Mesenchymal stem cell (in vitro differentiated cells and primary cell): ENCODE data around the gene ACAP1.

Experiments
- DNase-seq: peaks from one replicate; pipeline ENCODE4 v3.0.0-alpha.2; 2013
- H2AFZ ChIP-seq: one replicate; pipeline ENCODE4 v1.6.1; 2013; ENCODE audit warnings: low read depth, mild to moderate bottlenecking, control low read depth, inconsistent platforms, low read length, moderate library complexity
- H2AK5ac ChIP-seq: 2 replicates; pipeline ENCODE4 v1.6.1; 2013; ENCODE audit warnings: low read length, moderate library complexity, mild to moderate bottlenecking, inconsistent platforms; ENCODE audit not compliant: severe bottlenecking
- H2BK120ac ChIP-seq: one replicate; pipeline ENCODE4 v1.6.1; 2013; ENCODE audit warnings: low read depth, mild to moderate bottlenecking, inconsistent platforms, low read length, moderate library complexity
- H2BK12ac ChIP-seq, 2 experiments: one replicate each; pipeline ENCODE4 v1.6.1; 2013; ENCODE audit warnings: inconsistent platforms in 2 of 2, low read length in 2 of 2, mild to moderate bottlenecking in 2 of 2, moderate library complexity in 2 of 2, control low read depth in 1 of 2
- H2BK15ac ChIP-seq: one replicate; pipeline ENCODE4 v1.6.1; 2013; ENCODE audit warnings: mild to moderate bottlenecking, low read depth, inconsistent platforms; ENCODE audit not compliant: poor library complexity, severe bottlenecking
- H2BK5ac ChIP-seq: 2 replicates; pipeline ENCODE4 v1.6.1; 2013; ENCODE audit warnings: low read depth, mild to moderate bottlenecking, low read length, control low read depth, inconsistent platforms; ENCODE audit not compliant: poor library complexity, severe bottlenecking
- H3K14ac ChIP-seq, 2 experiments: one replicate each; pipeline ENCODE4 v1.6.1; 2013; ENCODE audit warnings: inconsistent platforms in 2 of 2, low read length in 2 of 2, control low read depth in 1 of 2, mild to moderate bottlenecking in 1 of 2, moderate library complexity in 1 of 2
- H3K18ac ChIP-seq, 2 experiments: one replicate each; pipeline ENCODE4 v1.6.1; 2013; ENCODE audit warnings: inconsistent platforms in 2 of 2, low read length in 2 of 2, control low read depth in 1 of 2, low read depth in 1 of 2, mild to moderate bottlenecking in 1 of 2
- H3K23ac ChIP-seq, 2 experiments: one replicate each; pipeline ENCODE4 v1.6.1; 2013; ENCODE audit warnings: inconsistent platforms in 2 of 2, low read length in 2 of 2, mild to moderate bottlenecking in 2 of 2, moderate library complexity in 2 of 2, control low read depth in 1 of 2
- H3K27ac ChIP-seq: 2 replicates; pipeline ENCODE4 v1.5.1; 2013; ENCODE audit warnings: mild to moderate bottlenecking, moderate library complexity, low read length, control low read depth, inconsistent platforms; ENCODE audit not compliant: poor library complexity, severe bottlenecking
- H3K27me3 ChIP-seq, 2 experiments: 2 replicates each; pipeline versions ENCODE4 v1.6.1 to v1.7.0; 2013; ENCODE audit warnings: low read length in 2 of 2, mild to moderate bottlenecking in 2 of 2, moderate library complexity in 2 of 2, control low read depth in 1 of 2, inconsistent platforms in 1 of 2; ENCODE audit not compliant: control insufficient read depth in 1 of 2, insufficient read depth in 1 of 2
- H3K36me3 ChIP-seq, 2 experiments: 2 replicates each; pipeline versions ENCODE4 v1.6.1 to v1.7.0; 2013; ENCODE audit warnings: low read length in 2 of 2, control low read depth in 1 of 2, inconsistent platforms in 1 of 2, low read depth in 1 of 2, mild to moderate bottlenecking in 1 of 2; ENCODE audit not compliant: insufficient read depth in 2 of 2, control insufficient read depth in 1 of 2
- H3K4ac ChIP-seq, 2 experiments: one replicate each; pipeline ENCODE4 v1.6.1; 2013; ENCODE audit warnings: inconsistent platforms in 2 of 2, low read length in 2 of 2, mild to moderate bottlenecking in 2 of 2, moderate library complexity in 2 of 2, control low read depth in 1 of 2, low read depth in 1 of 2
- H3K4me1 ChIP-seq: 2 replicates; pipeline ENCODE4 v1.6.1; 2013; ENCODE audit warnings: low read depth, low read length, control low read depth; ENCODE audit not compliant: control insufficient read depth, insufficient read depth
- H3K4me2 ChIP-seq: 2 replicates; pipeline ENCODE4 v1.6.1; 2013; ENCODE audit warnings: low read length, mild to moderate bottlenecking, inconsistent platforms; ENCODE audit not compliant: poor library complexity, severe bottlenecking
- H3K4me3 ChIP-seq, 2 experiments: 2 replicates each; pipeline versions ENCODE4 v1.5.1 to v1.7.0; 2013; ENCODE audit warnings: low read length in 2 of 2, mild to moderate bottlenecking in 2 of 2, control low read depth in 1 of 2, low read depth in 1 of 2; ENCODE audit not compliant: insufficient read depth in 1 of 2
- H3K79me1 ChIP-seq: replicated peaks from 2 replicates; pipeline ENCODE4 v1.6.1; 2013; ENCODE audit warnings: mild to moderate bottlenecking, control low read depth, low read length, inconsistent platforms; ENCODE audit not compliant: poor library complexity, severe bottlenecking
- H3K9ac ChIP-seq: 2 replicates; pipeline ENCODE4 v1.7.0; 2013; ENCODE audit warnings: mild to moderate bottlenecking, low read length, moderate library complexity
- H3K9me3 ChIP-seq: 2 replicates; pipeline ENCODE4 v1.7.0; 2013; ENCODE audit warnings: mild to moderate bottlenecking, low read length; ENCODE audit not compliant: control insufficient read depth
- H4K8ac ChIP-seq: one replicate; pipeline ENCODE4 v1.6.1; 2013; ENCODE audit warnings: inconsistent platforms, mild to moderate bottlenecking, low read length, moderate library complexity
- H4K91ac ChIP-seq: one replicate; pipeline ENCODE4 v1.6.1; 2013; ENCODE audit warnings: mild to moderate bottlenecking, low read length, inconsistent platforms
- WGBS: methylation state at CpG from one replicate; pipeline ENCODE4 v1.1.7; 2013; ENCODE audit warnings: mixed read lengths; 5-methylcytosine and 5-hydroxymethylcytosine counted together

ACAP1 gene

DNA sequence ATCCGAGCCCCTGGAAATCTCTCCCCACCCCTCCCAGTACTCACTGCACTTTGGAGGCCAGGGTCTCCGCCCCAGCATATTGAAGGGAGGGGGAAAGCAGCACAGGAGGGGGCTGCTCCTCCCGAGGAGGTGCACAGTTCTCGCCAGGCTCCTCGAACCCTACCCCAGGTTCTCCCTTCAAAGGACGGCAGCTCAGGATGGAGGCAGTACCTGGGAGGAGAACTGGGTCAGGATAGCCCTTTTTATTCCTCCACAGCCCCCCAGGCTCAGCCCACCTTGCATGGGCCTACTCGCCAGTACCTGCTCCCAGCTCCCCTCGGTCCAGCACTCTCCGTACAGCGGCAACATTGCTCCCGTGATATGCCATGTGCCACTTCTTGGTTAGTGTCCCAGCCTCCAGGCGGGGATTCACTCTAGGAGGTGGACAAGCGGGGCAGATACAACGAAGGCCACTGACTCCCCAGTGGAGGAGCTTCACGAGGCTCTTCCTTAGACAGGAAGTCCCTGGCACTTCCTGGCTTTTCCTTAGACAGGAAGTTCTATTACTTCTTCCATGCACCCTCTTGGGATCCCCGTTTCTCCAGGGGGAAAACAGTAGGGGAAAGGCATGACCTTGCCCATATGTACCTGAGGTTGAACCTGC lies 19.0 kb upstream of the ACAP1 start:
- no peak overlapping the region for H3K4ac ChIP-seq
- no peak overlapping the region for H4K8ac ChIP-seq
- peaks cover 75% of the 10 kb centered on the region in 2 experiments for H3K36me3 ChIP-seq
- no peak overlapping the region for H3K23ac ChIP-seq
- H3K9me3 ChIP-seq: no peaks in the 10 kb centered on the region
- no peak overlapping the region for H4K91ac ChIP-seq
- no peak overlapping the region for H3K4me3 ChIP-seq
- peaks cover 15% of the 10 kb centered on the region for H3K4me1 ChIP-seq
- no peak for DNase-seq
- no peak overlapping the region for H2BK15ac ChIP-seq
- no peak overlapping the region for H3K27ac ChIP-seq
- H3K14ac ChIP-seq: no peak overlapping the region
- H3K18ac ChIP-seq: no peak overlapping the region
- H3K27me3 ChIP-seq: no peaks in the 10 kb centered on the region
- H2BK12ac ChIP-seq: no peak overlapping the region
- no peak overlapping the region for H3K4me2 ChIP-seq
- H2BK120ac ChIP-seq: no peak overlapping the region
- WGBS: 93% methylated on average over 13 of the region's 16 CpGs
- no peak overlapping the region for H2AK5ac ChIP-seq
- no peak overlapping the region for H2BK5ac ChIP-seq
- H2AFZ ChIP-seq: no peak overlapping the region
- H3K9ac ChIP-seq: no peak overlapping the region
- peaks cover 20% of the 10 kb centered on the region for H3K79me1 ChIP-seq

DNA sequence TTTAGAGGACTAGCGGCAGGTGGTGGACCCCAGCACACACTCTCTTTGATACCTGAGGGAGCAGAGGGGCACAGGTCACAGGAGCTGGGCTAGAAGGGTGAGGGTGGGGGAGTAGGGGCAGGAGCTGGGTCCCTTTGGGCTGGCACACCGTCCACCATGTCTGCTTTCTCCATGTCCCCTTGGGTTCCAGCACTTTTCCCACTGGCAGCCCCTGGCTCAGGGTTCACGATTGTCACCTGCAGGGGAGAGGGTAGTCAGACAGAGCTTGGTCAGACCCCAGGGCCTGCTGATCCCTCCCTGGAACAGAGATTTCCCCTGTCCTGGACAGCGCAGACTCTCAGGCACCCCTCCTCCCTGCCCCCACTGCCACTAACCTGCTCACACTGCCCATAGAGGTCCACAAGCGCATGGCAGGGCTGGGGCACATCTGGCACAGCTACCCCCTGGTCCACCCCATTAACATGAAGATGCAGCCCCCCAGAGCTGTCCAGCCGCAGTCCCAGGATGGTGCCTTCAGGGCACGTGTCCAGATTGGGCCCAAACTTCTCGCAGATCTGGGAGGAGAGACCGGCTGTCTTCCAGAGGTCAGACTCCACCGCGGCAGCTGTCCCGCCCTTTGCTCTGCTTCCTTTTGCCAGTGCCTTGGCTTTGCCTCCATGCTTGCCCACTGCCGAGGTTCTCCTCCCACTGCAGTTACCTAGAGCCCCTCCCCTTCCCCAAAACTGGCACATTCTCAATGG lies 18.0 kb upstream of the ACAP1 start:
- H2BK5ac ChIP-seq: no peak overlapping the region
- H3K9ac ChIP-seq: no peak overlapping the region
- H3K23ac ChIP-seq: no peak overlapping the region
- H4K8ac ChIP-seq: no peak overlapping the region
- 96% methylated on average over 12 of the region's 13 CpGs for WGBS
- H2BK120ac ChIP-seq: no peak overlapping the region
- H3K79me1 ChIP-seq: peaks cover 25% of the 10 kb centered on the region
- peaks cover 75% of the 10 kb centered on the region in 2 experiments for H3K36me3 ChIP-seq
- no peak overlapping the region for H3K18ac ChIP-seq
- no peak overlapping the region for H3K4me3 ChIP-seq
- H3K27me3 ChIP-seq: no peaks in the 10 kb centered on the region
- no peak for DNase-seq
- no peak overlapping the region for H3K27ac ChIP-seq
- H2AK5ac ChIP-seq: no peak overlapping the region
- no peak overlapping the region for H3K14ac ChIP-seq
- no peak overlapping the region for H2AFZ ChIP-seq
- H4K91ac ChIP-seq: no peak overlapping the region
- H3K4me2 ChIP-seq: no peak overlapping the region
- H3K4me1 ChIP-seq: peaks cover 10% of the 10 kb centered on the region
- no peaks in the 10 kb centered on the region for H3K9me3 ChIP-seq
- no peak overlapping the region for H3K4ac ChIP-seq
- H2BK15ac ChIP-seq: no peak overlapping the region
- H2BK12ac ChIP-seq: no peak overlapping the region

- H3K9me3 ChIP-seq: no peaks in the 10 kb centered on the region
- DNase-seq: no peak
- H3K18ac ChIP-seq: no peak overlapping the region
- H2BK12ac ChIP-seq: no peak overlapping the region
- peaks cover 86 to 89% of the 10 kb centered on the region in 2 experiments for H3K36me3 ChIP-seq
- H3K79me1 ChIP-seq: peaks cover 38% of the 10 kb centered on the region
- no peak overlapping the region for H2BK15ac ChIP-seq
- no peaks in the 10 kb centered on the region for H3K27me3 ChIP-seq
- H2AK5ac ChIP-seq: no peak overlapping the region
- no peak overlapping the region for H3K27ac ChIP-seq
- H3K23ac ChIP-seq: no peak overlapping the region
- peak overlapping the region; percentile 10 for H4K91ac ChIP-seq
- H3K4me3 ChIP-seq: no peak overlapping the region
- H3K4ac ChIP-seq: no peak overlapping the region
- H3K4me2 ChIP-seq: no peak overlapping the region
- H3K4me1 ChIP-seq: no peaks in the 10 kb centered on the region
- no peak overlapping the region for H2BK5ac ChIP-seq
- no peak overlapping the region for H2AFZ ChIP-seq
- H3K14ac ChIP-seq: no peak overlapping the region
- WGBS: 95% methylated on average over 15 of the region's 15 CpGs
- H4K8ac ChIP-seq: no peak overlapping the region
- H3K9ac ChIP-seq: no peak overlapping the region
- H2BK120ac ChIP-seq: no peak overlapping the region
Measured at GRCh38 chr17:7321466-7321865, 14.9 kb upstream of the ACAP1 start.

DNA sequence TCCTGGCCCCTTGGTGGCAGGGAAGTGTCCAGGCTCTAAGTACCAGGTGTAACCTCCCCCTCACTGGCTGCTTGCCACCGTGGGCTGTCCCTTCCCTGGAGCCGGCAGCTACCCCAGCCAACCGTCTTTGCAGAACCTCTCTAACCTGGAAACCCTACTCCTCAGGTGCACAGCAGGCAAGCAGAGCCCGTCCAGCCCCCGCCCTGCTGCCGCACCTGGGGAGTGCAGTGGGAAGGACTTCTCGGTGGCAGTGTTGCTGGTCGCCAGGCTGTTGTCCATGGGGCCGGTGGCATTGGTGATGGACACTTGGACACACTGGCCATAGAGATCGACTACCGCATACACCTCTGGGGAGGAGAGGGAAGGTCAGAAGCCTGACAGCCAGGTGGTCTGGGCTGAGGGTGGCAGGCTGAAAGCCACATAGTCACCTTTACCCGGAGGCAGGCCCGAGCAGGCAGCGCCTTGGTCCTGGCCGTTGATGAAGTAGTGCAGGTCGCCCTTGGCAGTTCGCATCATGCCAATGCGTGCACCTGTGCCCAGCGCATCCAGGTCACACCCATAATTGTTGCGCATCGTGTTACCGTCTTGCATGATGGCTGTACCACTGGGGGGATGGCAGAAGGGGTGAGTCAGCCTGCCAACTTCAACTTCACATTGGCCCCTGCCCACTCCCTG lies 13.7 kb upstream of the ACAP1 start:
- Histone ChIP-seq H3K4me1 (peaks cover 7% of the 10 kb centered on the region), H3K79me1 (peaks cover 47% of the 10 kb centered on the region), H2BK120ac (no peak overlapping the region), H3K14ac (no peak overlapping the region), H3K36me3 (peaks cover 82 to 87% of the 10 kb centered on the region in 2 experiments), H2AFZ (no peak overlapping the region), H3K4ac (no peak overlapping the region), H3K4me2 (no peak overlapping the region), H3K18ac (no peak overlapping the region), H3K9me3 (no peaks in the 10 kb centered on the region), H4K91ac (no peak overlapping the region), H3K27ac (no peak overlapping the region), H3K4me3 (no peak overlapping the region), H2BK5ac (no peak overlapping the region), H2BK15ac (no peak overlapping the region), H2BK12ac (no peak overlapping the region), H3K9ac (no peak overlapping the region), H3K23ac (no peak overlapping the region), H3K27me3 (no peaks in the 10 kb centered on the region), H2AK5ac (no peak overlapping the region), H4K8ac (no peak overlapping the region)
- no peak for DNase-seq
- WGBS: 98% methylated on average over 21 of the region's 22 CpGs
